Activated naive CD4-positive, alpha-beta T cell treated with anti-CD3 and anti-CD28 coated beads, Interleukin-2, amount 10 ng/mL, durations not matched to agents 7 days and 5 days (primary cell): ENCODE data around the gene ARHGAP42.

Source experiments
- CTCF ChIA-PET: fragments of 350-600 bp; sonication (Branson Sonifier 250); formaldehyde crosslinking; loops from one replicate; lab custom pipeline; 2021; ENCODE audit warnings: antibody characterized with exemption; lab: Charles Lee
- DNase-seq: peaks from one replicate; pipeline ENCODE4 v3.0.0-alpha.2; 2020
- H3K27ac Mint-ChIP-seq: one replicate; pipeline ENCODE4 v1.8.0; 2021; ENCODE audit warnings: mild to moderate bottlenecking, moderate library complexity, mixed read lengths
- H3K27me3 Mint-ChIP-seq: one replicate; pipeline ENCODE4 v1.8.0; 2021; ENCODE audit warnings: mild to moderate bottlenecking, mixed read lengths
- H3K36me3 Mint-ChIP-seq: one replicate; pipeline ENCODE4 v1.8.0; 2021; ENCODE audit warnings: mixed read lengths
- H3K4me1 Mint-ChIP-seq: one replicate; pipeline ENCODE4 v1.8.0; 2021; ENCODE audit warnings: mixed read lengths
- H3K4me3 Mint-ChIP-seq: one replicate; pipeline ENCODE4 v1.8.0; 2021; ENCODE audit warnings: mild to moderate bottlenecking, moderate library complexity, mixed read lengths
- H3K9me3 Mint-ChIP-seq: one replicate; pipeline ENCODE4 v1.8.0; 2021; ENCODE audit warnings: mixed read lengths

ARHGAP42 gene

DNA sequence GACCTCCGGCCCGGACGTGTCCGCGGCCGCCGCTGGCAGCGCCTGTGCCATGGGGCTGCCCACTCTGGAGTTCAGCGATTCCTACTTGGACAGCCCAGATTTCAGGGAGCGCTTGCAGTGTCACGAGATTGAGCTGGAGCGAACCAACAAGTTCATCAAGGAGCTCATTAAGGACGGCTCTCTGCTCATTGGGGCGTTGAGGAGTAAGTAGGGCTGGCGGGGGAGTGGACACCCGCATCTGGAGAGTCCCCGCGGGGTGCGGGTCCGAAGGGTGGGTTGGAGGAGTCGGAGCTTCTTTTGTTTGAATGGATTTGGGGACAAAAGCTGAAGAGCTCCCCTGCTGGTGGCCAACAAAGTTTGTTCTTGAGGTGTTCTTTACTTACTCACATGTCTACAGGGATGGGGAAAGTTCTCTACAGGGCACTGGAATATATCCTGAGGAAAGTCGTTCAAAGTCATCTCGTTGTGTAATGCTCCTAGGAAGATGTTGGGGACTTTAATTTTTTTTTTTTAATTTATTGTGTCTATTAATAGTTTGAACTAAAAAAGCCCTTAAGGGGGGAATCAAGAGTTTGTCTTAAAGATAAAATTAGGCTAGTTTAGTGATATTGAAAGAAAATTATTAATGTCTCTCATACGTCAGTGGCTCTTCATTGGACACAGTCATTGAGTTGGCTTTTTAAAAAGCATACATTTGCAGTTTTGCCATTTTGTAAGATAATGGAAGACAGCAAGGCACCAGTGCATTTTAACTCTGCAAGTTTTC lies 725 bp downstream of the ARHGAP42 start:
- peaks cover 10% of the 10 kb centered on the region for H3K4me1 Mint-ChIP-seq
- peak; percentile 28 for DNase-seq
- CTCF ChIA-PET = interaction anchor here (0.7 kb wide), 1 partner anchor 378 kb away, joined by 3 read pairs; no protein-coding TSS in a partner anchor
- H3K27ac Mint-ChIP-seq = no peak overlapping the region
- H3K27me3 Mint-ChIP-seq = peaks cover 27% of the 10 kb centered on the region
- H3K9me3 Mint-ChIP-seq = no peaks in the 10 kb centered on the region
- peak overlapping the region; percentile 75 for H3K4me3 Mint-ChIP-seq
- H3K36me3 Mint-ChIP-seq = no peaks in the 10 kb centered on the region

GRCh38 chr11:100689141-100689540 lies 2.1 kb downstream of the ARHGAP42 start:
- Mint-ChIP-seq H3K4me1 (peaks cover 10% of the 10 kb centered on the region), H3K27ac (no peak overlapping the region), H3K4me3 (no peak overlapping the region), H3K36me3 (no peaks in the 10 kb centered on the region), H3K27me3 (peaks cover 27% of the 10 kb centered on the region), H3K9me3 (no peaks in the 10 kb centered on the region)
- CTCF ChIA-PET = no interaction called here
- no peak for DNase-seq

DNA sequence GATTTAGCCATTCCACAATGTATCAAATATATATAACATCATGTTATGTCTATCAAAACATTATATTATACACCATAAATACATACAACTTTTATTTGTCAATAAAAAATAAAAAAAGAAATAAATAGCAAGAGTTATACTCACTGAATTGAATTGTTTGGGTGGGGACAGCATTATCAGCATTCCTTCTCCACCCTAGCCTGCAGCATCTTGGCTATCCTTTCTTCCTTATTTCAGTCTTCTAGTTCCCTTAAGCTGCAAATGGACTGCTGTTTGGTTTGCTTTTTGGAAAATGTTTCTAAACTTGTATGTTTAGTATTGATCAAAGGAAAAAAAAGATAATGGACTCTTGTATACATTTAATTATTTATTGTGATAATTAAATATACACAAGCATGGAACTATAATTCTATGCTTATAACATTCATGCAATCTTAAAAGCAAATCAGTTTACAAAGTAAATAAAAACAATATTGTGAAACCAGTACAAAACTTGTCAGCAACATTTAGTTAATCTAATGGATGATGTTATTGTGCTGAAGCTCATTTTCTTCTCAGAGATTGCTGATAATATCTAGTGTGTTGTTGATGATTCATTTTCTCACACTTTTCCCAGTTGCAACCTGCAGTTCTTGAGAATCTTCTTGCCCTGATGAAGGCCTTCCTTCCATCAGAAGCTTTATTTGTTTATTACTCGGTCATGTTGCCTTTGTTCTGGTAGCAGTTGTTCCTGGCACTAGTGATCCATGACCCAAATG lies 5.0 kb downstream of the ARHGAP42 start:
- no peaks in the 10 kb centered on the region for H3K36me3 Mint-ChIP-seq
- CTCF ChIA-PET = no interaction called here
- H3K4me3 Mint-ChIP-seq = no peak overlapping the region
- peaks cover 6% of the 10 kb centered on the region for H3K4me1 Mint-ChIP-seq
- no peak overlapping the region for H3K27ac Mint-ChIP-seq
- DNase-seq = no peak
- no peaks in the 10 kb centered on the region for H3K9me3 Mint-ChIP-seq
- peaks cover 14% of the 10 kb centered on the region for H3K27me3 Mint-ChIP-seq

GRCh38 chr11:100695911-100696310 lies 8.8 kb downstream of the ARHGAP42 start:
- Mint-ChIP-seq H3K4me3 (no peak overlapping the region), H3K9me3 (peaks cover 3% of the 10 kb centered on the region), H3K27me3 (no peaks in the 10 kb centered on the region), H3K27ac (no peak overlapping the region), H3K36me3 (no peaks in the 10 kb centered on the region), H3K4me1 (no peaks in the 10 kb centered on the region)
- no peak for DNase-seq
- CTCF ChIA-PET = no interaction called here

GRCh38 chr11:100703139-100703538 lies 16.1 kb downstream of the ARHGAP42 start:
- Mint-ChIP-seq H3K36me3 (no peaks in the 10 kb centered on the region), H3K4me3 (no peak overlapping the region), H3K9me3 (peaks cover 3% of the 10 kb centered on the region), H3K4me1 (no peaks in the 10 kb centered on the region), H3K27me3 (no peaks in the 10 kb centered on the region), H3K27ac (no peak overlapping the region)
- DNase-seq = no peak
- CTCF ChIA-PET = no interaction called here

GRCh38 chr11:100703801-100704575 lies 16.9 kb downstream of the ARHGAP42 start:
- no peak overlapping the region for H3K4me3 Mint-ChIP-seq
- no peak overlapping the region for H3K27ac Mint-ChIP-seq
- CTCF ChIA-PET = no interaction called here
- H3K36me3 Mint-ChIP-seq = no peaks in the 10 kb centered on the region
- peaks cover 2% of the 10 kb centered on the region for H3K9me3 Mint-ChIP-seq
- DNase-seq = no peak
- no peaks in the 10 kb centered on the region for H3K4me1 Mint-ChIP-seq
- no peaks in the 10 kb centered on the region for H3K27me3 Mint-ChIP-seq

DNA sequence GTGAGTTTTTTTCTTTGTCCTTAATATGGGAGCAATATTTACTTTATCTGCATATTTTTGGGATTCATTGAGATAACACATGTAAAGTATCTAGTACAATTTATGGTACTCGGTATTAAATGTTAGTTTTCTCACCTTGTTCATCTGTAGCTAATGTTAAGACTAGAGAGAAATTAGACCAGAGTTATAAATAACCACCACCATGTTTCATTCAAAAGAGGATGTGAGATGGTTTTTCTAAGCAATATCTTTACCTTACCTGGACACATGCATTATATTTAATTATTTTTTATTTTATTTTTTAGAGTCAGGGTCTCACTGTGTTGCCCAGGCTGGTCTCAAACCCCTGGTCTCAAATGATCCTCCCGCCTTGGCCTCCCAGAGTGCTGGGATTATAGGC lies 18.4 kb downstream of the ARHGAP42 start:
- DNase-seq = no peak

GRCh38 chr11:100706179-100706578 lies 19.1 kb downstream of the ARHGAP42 start:
- no peaks in the 10 kb centered on the region for H3K36me3 Mint-ChIP-seq
- H3K4me1 Mint-ChIP-seq = no peaks in the 10 kb centered on the region
- no peak for DNase-seq
- no peaks in the 10 kb centered on the region for H3K9me3 Mint-ChIP-seq
- CTCF ChIA-PET = no interaction called here
- H3K27ac Mint-ChIP-seq = no peak overlapping the region
- no peaks in the 10 kb centered on the region for H3K27me3 Mint-ChIP-seq
- H3K4me3 Mint-ChIP-seq = no peak overlapping the region

More for the DNA sequence above, 18.4 kb downstream of the ARHGAP42 start:
- no peaks in the 10 kb centered on the region for H3K36me3 Mint-ChIP-seq
- no peaks in the 10 kb centered on the region for H3K4me1 Mint-ChIP-seq
- H3K27ac Mint-ChIP-seq = no peak overlapping the region
- H3K27me3 Mint-ChIP-seq = no peaks in the 10 kb centered on the region
- H3K9me3 Mint-ChIP-seq = no peaks in the 10 kb centered on the region
- CTCF ChIA-PET = no interaction called here
- no peak overlapping the region for H3K4me3 Mint-ChIP-seq

- no peaks in the 10 kb centered on the region for H3K36me3 Mint-ChIP-seq
- CTCF ChIA-PET = no interaction called here
- DNase-seq = no peak
Measured at GRCh38 chr11:100709233-100709957, 22.3 kb downstream of the ARHGAP42 start.

DNA sequence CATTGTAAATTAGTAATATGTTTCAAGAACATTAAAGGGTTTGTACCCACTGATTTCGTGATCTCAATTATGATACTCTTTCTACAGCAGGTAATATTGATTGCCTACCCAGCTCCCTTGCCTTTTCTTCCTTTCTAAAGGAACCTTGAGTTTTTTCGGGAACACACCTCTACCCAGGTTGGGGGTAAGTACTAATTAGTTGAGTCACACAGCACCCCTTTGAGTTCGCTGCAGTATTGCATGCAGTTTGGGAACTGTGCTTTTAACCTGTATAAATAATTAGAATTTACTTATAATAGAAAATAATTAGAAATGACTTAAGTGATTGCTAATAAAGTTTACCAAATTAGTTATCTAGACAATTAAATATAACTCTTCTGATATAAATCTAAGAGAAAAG lies 24.9 kb downstream of the ARHGAP42 start:
- H3K9me3 Mint-ChIP-seq = peaks cover 2% of the 10 kb centered on the region
- no peaks in the 10 kb centered on the region for H3K4me1 Mint-ChIP-seq
- H3K4me3 Mint-ChIP-seq = no peak overlapping the region
- H3K36me3 Mint-ChIP-seq = no peaks in the 10 kb centered on the region
- no peak for DNase-seq
- CTCF ChIA-PET = no interaction called here
- no peaks in the 10 kb centered on the region for H3K27me3 Mint-ChIP-seq
- no peak overlapping the region for H3K27ac Mint-ChIP-seq

More at GRCh38 chr11:100709233-100709957, 22.3 kb downstream of the ARHGAP42 start:
- H3K4me1 Mint-ChIP-seq = no peaks in the 10 kb centered on the region
- no peaks in the 10 kb centered on the region for H3K27me3 Mint-ChIP-seq
- H3K27ac Mint-ChIP-seq = no peak overlapping the region
- peaks cover 2% of the 10 kb centered on the region for H3K9me3 Mint-ChIP-seq
- no peak overlapping the region for H3K4me3 Mint-ChIP-seq

DNA sequence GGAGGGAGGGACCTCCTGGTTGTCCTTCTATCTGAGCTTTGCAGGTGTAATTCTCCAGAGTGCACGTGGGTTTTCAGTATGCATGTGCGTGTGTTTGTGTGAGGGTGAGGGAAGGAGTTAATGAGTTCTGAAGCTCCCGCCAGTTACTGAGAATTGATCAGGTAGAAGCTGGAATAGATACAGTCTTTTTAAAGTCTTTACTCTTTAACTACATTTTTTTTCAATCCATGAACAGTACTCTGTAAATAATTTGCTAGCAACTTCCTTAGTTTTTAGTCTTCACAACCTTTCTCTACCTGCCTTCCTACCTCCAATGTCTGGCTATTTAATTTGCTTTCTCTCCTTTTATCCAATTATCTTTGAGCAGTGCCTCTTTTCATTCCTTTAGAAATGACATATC lies 25.5 kb downstream of the ARHGAP42 start:
- CTCF ChIA-PET = no interaction called here
- H3K4me3 Mint-ChIP-seq = no peak overlapping the region

DNA sequence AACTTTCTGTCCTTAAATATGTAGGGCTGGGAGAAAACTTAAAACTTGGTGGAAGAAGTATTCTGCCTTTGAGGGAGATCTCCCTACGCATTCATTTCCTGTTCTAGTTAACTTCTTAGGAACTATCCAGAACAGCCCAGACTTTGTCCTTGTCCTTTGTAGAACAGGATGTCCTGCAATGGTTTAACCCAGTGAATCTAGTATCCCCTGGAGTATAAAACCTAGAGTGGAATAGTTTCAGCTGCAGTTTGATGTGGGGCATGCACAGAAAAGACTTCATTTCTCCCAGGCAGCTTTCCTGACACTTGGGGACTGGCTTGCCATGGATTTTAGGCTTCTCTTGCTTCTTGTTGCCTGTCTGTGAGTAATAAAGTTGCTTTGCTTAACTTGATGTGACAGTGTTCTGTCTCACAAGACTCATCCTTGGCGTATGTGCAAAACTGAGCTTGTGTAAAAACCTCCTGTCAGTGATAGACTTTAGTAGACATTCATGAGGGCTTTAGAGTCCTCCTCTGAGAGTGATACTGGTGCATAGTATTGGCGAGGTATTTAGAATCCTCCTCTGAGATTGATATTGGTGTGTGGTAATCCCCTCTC lies 28.2 kb downstream of the ARHGAP42 start:
- Mint-ChIP-seq H3K27me3 (no peaks in the 10 kb centered on the region), H3K9me3 (peaks cover 2% of the 10 kb centered on the region), H3K4me3 (no peak overlapping the region), H3K36me3 (no peaks in the 10 kb centered on the region), H3K27ac (no peak overlapping the region), H3K4me1 (no peaks in the 10 kb centered on the region)
- CTCF ChIA-PET = no interaction called here
- DNase-seq = no peak

More for the DNA sequence above, 25.5 kb downstream of the ARHGAP42 start:
- DNase-seq = no peak
- H3K4me1 Mint-ChIP-seq = no peaks in the 10 kb centered on the region
- peaks cover 2% of the 10 kb centered on the region for H3K9me3 Mint-ChIP-seq
- H3K27ac Mint-ChIP-seq = no peak overlapping the region
- H3K27me3 Mint-ChIP-seq = no peaks in the 10 kb centered on the region
- no peaks in the 10 kb centered on the region for H3K36me3 Mint-ChIP-seq

DNA sequence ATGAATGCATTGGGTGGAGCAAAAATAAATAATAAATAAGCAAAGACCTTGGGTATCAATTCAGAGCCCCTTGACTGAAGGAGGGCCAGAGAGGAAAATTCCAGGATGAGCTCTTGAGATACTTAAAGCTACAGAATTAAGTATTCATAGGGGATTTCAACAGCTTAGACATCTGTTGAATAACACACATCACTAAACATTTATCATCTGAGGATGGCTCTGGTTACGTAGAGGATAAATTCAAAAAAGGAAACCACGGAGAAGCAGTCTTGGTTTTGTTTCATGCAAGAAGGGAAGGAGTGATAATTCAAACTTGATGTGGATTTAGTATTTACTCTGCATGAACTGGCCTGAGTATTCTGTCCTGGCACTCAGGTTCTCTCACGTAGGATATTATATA lies 29.8 kb downstream of the ARHGAP42 start:
- H3K4me1 Mint-ChIP-seq = no peaks in the 10 kb centered on the region
- no peaks in the 10 kb centered on the region for H3K27me3 Mint-ChIP-seq
- no peak overlapping the region for H3K4me3 Mint-ChIP-seq
- no peak overlapping the region for H3K27ac Mint-ChIP-seq
- CTCF ChIA-PET = no interaction called here
- H3K36me3 Mint-ChIP-seq = no peaks in the 10 kb centered on the region
- no peak for DNase-seq
- peaks cover 2% of the 10 kb centered on the region for H3K9me3 Mint-ChIP-seq
